Measurements from ENCODE around the gene CDH24.

GRCh38 chr14:23085458-23085857 lies 28.1 kb upstream of the CDH24 start:
- TF ChIP-seq RFX5 (IDR thresholded peaks at IDR 0.05; ENCODE audit: low read depth, low read length) (no peak), ELK1 (IDR thresholded peaks at IDR 0.05; ENCODE audit: borderline replicate concordance, low read depth, low read length) (no peak), POLR2A (IDR thresholded peaks at IDR 0.05; ENCODE audit: low read depth, low read length) (no peak), MXI1 (IDR thresholded peaks at IDR 0.05; ENCODE audit: borderline replicate concordance, low read depth, low read length) (no peak), CTCF (conservative IDR thresholded peaks at IDR 0.05; ENCODE audit: low read depth, low read length) (no peak), RCOR1 (IDR thresholded peaks at IDR 0.05; ENCODE audit: insufficient replicate concordance, low read length) (no peak), SMC3 (IDR thresholded peaks at IDR 0.05; ENCODE audit: low read depth, low read length) (no peak), RAD21 (IDR thresholded peaks at IDR 0.05; ENCODE audit: low read length) (no peak), MAZ (IDR thresholded peaks at IDR 0.05; ENCODE audit: borderline replicate concordance, low read depth, low read length) (no peak), CHD1 (IDR thresholded peaks at IDR 0.05; ENCODE audit: low read depth, low read length) (no peak), NFE2L2 (IDR thresholded peaks at IDR 0.05; ENCODE audit: low read depth, low read length) (no peak), BHLHE40 (IDR thresholded peaks at IDR 0.05; ENCODE audit: low read depth, low read length) (no peak), MAFK (IDR thresholded peaks at IDR 0.05; ENCODE audit: low read depth, low read length) (no peak)

Data from IMR-90 (cell line).